ENCODE data around the gene PTPRM. TPM values are rescaled to one million over a fixed set of nuclear protein-coding genes. Genes with fewer than 3 reads are reported as not detected.
"Not testable (repeated sequence)": the region's sequence is repeated elsewhere in the genome, so short reads cannot be mapped to it uniquely, and the experiment has no call there.

PTPRM gene
- total RNA-seq, 1 experiment from 2014 or later = 1.6 TPM

GRCh38 chr18:8056723-8057122 lies 489.6 kb downstream of the PTPRM start:
- H3K4me3 ChIP-seq (ENCODE audit: low read depth in 2 of 2, low read length in 2 of 2) = no peak overlapping the region
- intact Hi-C loops (cut with micrococcal nuclease; ENCODE audit: unreplicated experiment) = no loop called here
- no peak for TF ChIP-seq TCF7L2 (IDR thresholded peaks at IDR 0.05; ENCODE audit: low read depth, low read length)
- no peak for TF ChIP-seq POLR2AphosphoS5 (IDR thresholded peaks at IDR 0.05; ENCODE audit: low read depth, low read length)
- TF ChIP-seq SIN3A (IDR thresholded peaks at IDR 0.05; ENCODE audit: borderline replicate concordance, insufficient read depth, low read depth, low read length) = no peak
- no peak for TF ChIP-seq REST (IDR thresholded peaks at IDR 0.05; ENCODE audit: insufficient read depth in 1 of 2, low read depth in 2 of 2, low read length in 1 of 2)
- TF ChIP-seq CTCF (IDR thresholded peaks at IDR 0.05) = no peak
- no TSS peak for BruUV-seq (replicated peaks)
- no peaks in the 10 kb centered on the region for H3K36me3 ChIP-seq (ENCODE audit: control insufficient read depth, insufficient read depth, low read length)
- POLR2A ChIA-PET = no interaction called here
- no peaks in the 10 kb centered on the region for H3K27me3 ChIP-seq (ENCODE audit: control insufficient read depth, insufficient read depth, low read length)
- H3K27ac ChIP-seq (ENCODE audit: low read length) = no peak overlapping the region
- DNase-seq (ENCODE audit: low read depth, low spot score) = no peak
- no peaks in the 10 kb centered on the region for H3K4me1 ChIP-seq (ENCODE audit: control insufficient read depth, insufficient read depth, low read length)
- H3K9me3 ChIP-seq (ENCODE audit: control insufficient read depth, insufficient read depth, low read depth, low read length) = no peaks in the 10 kb centered on the region
- CTCF ChIA-PET = no interaction called here
- no peak for ATAC-seq
- in situ Hi-C loops (cut with HindIII; ENCODE audit: low pct_unique_long_range_greater_than_20kb, low sequenced_read_pairs) = no loop called here

- H3K4me3 ChIP-seq (ENCODE audit: low read depth in 2 of 2, low read length in 2 of 2); CTCF ChIA-PET; POLR2A ChIA-PET; H3K27me3 ChIP-seq (ENCODE audit: control insufficient read depth, insufficient read depth, low read length); H3K36me3 ChIP-seq (ENCODE audit: control insufficient read depth, insufficient read depth, low read length); intact Hi-C loops (cut with micrococcal nuclease; ENCODE audit: unreplicated experiment); ATAC-seq; H3K27ac ChIP-seq (ENCODE audit: low read length); H3K9me3 ChIP-seq (ENCODE audit: control insufficient read depth, insufficient read depth, low read depth, low read length); in situ Hi-C loops (cut with HindIII; ENCODE audit: low pct_unique_long_range_greater_than_20kb, low sequenced_read_pairs); BruUV-seq (replicated peaks); H3K4me1 ChIP-seq (ENCODE audit: control insufficient read depth, insufficient read depth, low read length); DNase-seq (ENCODE audit: low read depth, low spot score): not testable (repeated sequence)
Observed at GRCh38 chr18:8063152-8063551, 496.0 kb downstream of the PTPRM start.

- no peaks in the 10 kb centered on the region for H3K27me3 ChIP-seq (ENCODE audit: control insufficient read depth, insufficient read depth, low read length)
- no peaks in the 10 kb centered on the region for H3K36me3 ChIP-seq (ENCODE audit: control insufficient read depth, insufficient read depth, low read length)
- ATAC-seq (no peak), DNase-seq (ENCODE audit: low read depth, low spot score) (no peak)
- ChIA-PET CTCF (no interaction called here), POLR2A (no interaction called here)
- no peak overlapping the region for H3K4me3 ChIP-seq (ENCODE audit: low read depth in 2 of 2, low read length in 2 of 2)
- no peak for TF ChIP-seq REST (IDR thresholded peaks at IDR 0.05; ENCODE audit: insufficient read depth in 1 of 2, low read depth in 2 of 2, low read length in 1 of 2)
- no peak overlapping the region for H3K27ac ChIP-seq (ENCODE audit: low read length)
- no peaks in the 10 kb centered on the region for H3K4me1 ChIP-seq (ENCODE audit: control insufficient read depth, insufficient read depth, low read length)
- no TSS peak for BruUV-seq (replicated peaks)
- in situ Hi-C loops (cut with HindIII; ENCODE audit: low pct_unique_long_range_greater_than_20kb, low sequenced_read_pairs) (no loop called here), intact Hi-C loops (cut with micrococcal nuclease; ENCODE audit: unreplicated experiment) (no loop called here)
- H3K9me3 ChIP-seq (ENCODE audit: control insufficient read depth, insufficient read depth, low read depth, low read length) = no peaks in the 10 kb centered on the region
Observed at GRCh38 chr18:8063733-8064132, 496.6 kb downstream of the PTPRM start.

All from Panc1 (cell line).